ENCODE data around the gene DDHD1. TPM values are rescaled to one million over a fixed set of nuclear protein-coding genes. Genes with fewer than 3 reads are reported as not detected.
A peak's percentile ranks its signal among the peaks of the same experiment; 100 is the strongest.

DDHD1 gene
- 7.0 TPM for total RNA-seq
- polyA plus RNA-seq (ENCODE audit: insufficient read depth in 1 of 8, insufficient read length in 8 of 8, low replicate concordance in 1 of 8), result 1 to 10 TPM; 5.5 to 8.7 (median 6.6) TPM
- long read RNA-seq, donor 1, full-length matches to known transcripts, result 1 of 1 reads
- long read RNA-seq, donor 1, partial matches to known transcripts, result 0 of 1 reads
- long read RNA-seq, donor 1, other reads (novel, unspliced or antisense), result 0 of 1 reads
- long read RNA-seq, donor 2, result 0 reads
- long read RNA-seq, donor 3, result 0 reads
- long read RNA-seq, donor 4, full-length matches to known transcripts, result 1 of 1 reads
- long read RNA-seq, donor 4, partial matches to known transcripts, result 0 of 1 reads
- long read RNA-seq, donor 4, other reads (novel, unspliced or antisense), result 0 of 1 reads
- long read RNA-seq, donor 5, full-length matches to known transcripts, result 2 of 2 reads
- long read RNA-seq, donor 5, partial matches to known transcripts, result 0 of 2 reads
- long read RNA-seq, donor 5, other reads (novel, unspliced or antisense), result 0 of 2 reads
- long read RNA-seq, donor 6, result 0 reads
- long read RNA-seq, donor 7, result 0 reads
- long read RNA-seq, donor 8, result 0 reads
- long read RNA-seq, donor 9, result 0 reads
- long read RNA-seq, donor 10, full-length matches to known transcripts, result 2 of 2 reads
- long read RNA-seq, donor 10, partial matches to known transcripts, result 0 of 2 reads
- long read RNA-seq, donor 10, other reads (novel, unspliced or antisense), result 0 of 2 reads
- long read RNA-seq, donor 11, result 0 reads

DNA sequence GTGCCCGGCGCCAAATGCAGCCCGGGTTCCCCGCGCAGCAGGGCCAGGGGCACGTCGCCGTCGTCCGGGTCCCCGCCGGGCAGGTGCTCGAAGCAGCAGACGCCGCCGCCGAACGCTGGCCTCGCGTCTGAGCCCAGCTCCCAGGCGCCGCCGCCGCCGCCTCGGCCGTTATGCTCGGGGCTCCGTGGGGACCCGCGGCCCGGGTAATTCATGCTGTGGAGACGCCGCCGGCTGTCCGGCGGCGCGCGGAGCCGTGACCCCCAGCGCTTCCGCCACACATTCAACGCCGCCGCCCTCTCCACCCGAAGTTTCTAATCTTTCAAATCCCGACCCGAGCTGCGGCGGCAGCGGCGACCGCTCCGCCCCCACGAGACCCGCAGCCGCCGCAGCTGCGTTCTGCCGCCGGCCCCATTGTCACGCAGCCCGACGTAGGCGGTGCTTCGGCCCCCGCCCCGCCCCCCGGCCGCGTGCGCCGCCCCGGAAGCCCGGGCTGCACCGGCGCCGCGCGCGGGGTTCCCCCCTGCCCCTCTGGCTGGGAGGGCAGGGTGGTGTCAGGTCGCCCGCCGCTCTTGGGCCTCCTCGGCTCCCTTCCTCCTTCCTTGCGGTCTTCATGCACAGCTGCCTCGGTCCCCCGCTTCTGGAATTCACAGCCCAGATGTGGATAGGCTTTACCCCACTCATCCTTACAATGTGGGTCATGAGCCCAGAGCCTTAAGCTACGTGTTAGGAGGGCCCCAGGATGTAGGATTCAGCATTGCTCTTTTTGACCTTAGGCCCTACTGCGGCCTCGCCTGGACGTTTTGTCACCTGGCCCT lies at the start of gene DDHD1:
DDHD1 (minus strand) TSS at position 437 of the 815 bp plus-strand sequence; CDS start at position 212, 225 bp downstream.
- H3K27me3 ChIP-seq (ENCODE audit: control insufficient read depth, insufficient read depth, low read length), result no peaks in the 10 kb centered on the region
- no peaks in the 10 kb centered on the region for H3K36me3 ChIP-seq (ENCODE audit: control insufficient read depth, insufficient read depth, low read length)
- no peaks in the 10 kb centered on the region for H3K9me3 ChIP-seq (replicated peaks; ENCODE audit: control insufficient read depth, low read depth, low read length)
- peak within 1 kb of the TSS; percentile 74 for H3K4me3 ChIP-seq (ENCODE audit: low read length)
- WGBS (ENCODE audit: insufficient coverage), result 1% methylated on average over 91 of the region's 93 CpGs
- H3K27ac ChIP-seq (ENCODE audit: low read length), result peak within 1 kb of the TSS; percentile 87
- peaks cover 2% of the 10 kb centered on the region for H3K4me1 ChIP-seq (ENCODE audit: control insufficient read depth, insufficient read depth, low read length)
- DNase-seq, result peak; percentile 88

DNA sequence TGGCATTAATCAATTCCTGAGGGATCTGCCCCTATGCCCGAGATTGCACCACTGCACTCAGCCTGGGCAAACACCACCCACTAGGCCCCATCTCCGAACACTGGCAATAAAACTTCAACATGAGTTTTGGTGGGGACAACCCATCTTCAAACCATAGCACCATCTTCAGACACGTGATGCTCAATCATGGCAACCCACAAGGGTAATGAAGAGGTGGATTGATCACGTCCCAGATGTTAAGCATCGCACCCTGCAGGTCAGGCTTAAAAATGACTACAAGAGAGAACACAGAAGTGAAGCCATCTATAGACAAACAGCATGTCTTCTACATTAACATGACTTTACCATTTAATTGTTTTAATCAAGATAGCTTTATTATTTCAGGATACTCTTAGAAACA lies 42.8 kb upstream of the DDHD1 start:
- WGBS (ENCODE audit: insufficient coverage), result no CpG with 5 or more reads among the region's 5 CpGs
- DNase-seq, result no peak
- Histone ChIP-seq H3K9me3 (replicated peaks; ENCODE audit: control insufficient read depth, low read depth, low read length) (peaks cover 2% of the 10 kb centered on the region), H3K4me3 (ENCODE audit: low read length) (no peak overlapping the region), H3K36me3 (ENCODE audit: control insufficient read depth, insufficient read depth, low read length) (no peaks in the 10 kb centered on the region), H3K27me3 (ENCODE audit: control insufficient read depth, insufficient read depth, low read length) (no peaks in the 10 kb centered on the region), H3K27ac (ENCODE audit: low read length) (no peak overlapping the region), H3K4me1 (ENCODE audit: control insufficient read depth, insufficient read depth, low read length) (no peaks in the 10 kb centered on the region)

- Histone ChIP-seq H3K4me3 (ENCODE audit: low read length) (no peak overlapping the region), H3K27me3 (ENCODE audit: control insufficient read depth, insufficient read depth, low read length) (no peaks in the 10 kb centered on the region), H3K9me3 (replicated peaks; ENCODE audit: control insufficient read depth, low read depth, low read length) (no peaks in the 10 kb centered on the region), H3K27ac (ENCODE audit: low read length) (no peak overlapping the region), H3K4me1 (ENCODE audit: control insufficient read depth, insufficient read depth, low read length) (no peaks in the 10 kb centered on the region), H3K36me3 (ENCODE audit: control insufficient read depth, insufficient read depth, low read length) (no peaks in the 10 kb centered on the region)
- DNase-seq, result no peak
- WGBS (ENCODE audit: insufficient coverage), result 31% methylated on average over 2 of the region's 7 CpGs
Observed at GRCh38 chr14:53193193-53193592, 40.1 kb upstream of the DDHD1 start.

DNA sequence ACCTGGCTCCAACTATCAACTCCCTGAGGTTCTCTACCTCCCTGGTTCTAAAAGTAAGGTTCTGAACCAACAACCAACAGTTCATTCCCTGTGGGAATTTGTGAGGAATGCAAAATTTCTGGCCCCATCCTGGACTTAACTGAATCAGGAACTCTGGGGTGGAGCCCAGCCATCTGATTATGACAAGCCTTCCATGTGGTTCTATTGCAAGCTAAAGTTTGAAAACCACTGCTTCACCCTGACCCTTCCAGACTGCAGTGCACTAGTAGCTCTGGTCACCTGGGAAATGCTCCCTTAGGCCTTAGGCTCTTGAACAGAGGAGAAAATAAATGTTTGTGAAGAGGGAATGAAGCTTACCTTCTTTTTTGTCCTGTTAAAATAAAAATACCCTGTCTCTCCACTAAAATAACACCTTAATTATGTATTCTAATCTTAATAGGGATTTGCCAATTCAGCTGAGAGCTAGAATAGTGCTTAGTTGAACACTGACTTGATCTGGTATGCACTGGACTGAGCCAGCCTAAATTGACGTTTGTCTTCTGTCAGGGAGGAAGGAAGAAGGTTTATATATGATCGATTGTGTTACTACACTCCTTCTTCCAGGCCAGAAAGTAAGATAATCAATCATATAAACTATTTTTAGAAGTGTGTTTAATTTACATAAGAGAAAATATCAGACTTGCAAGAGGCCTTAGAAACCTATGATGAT lies 39.1 kb upstream of the DDHD1 start:
- DNase-seq, result no peak
- H3K27ac ChIP-seq (ENCODE audit: low read length), result no peak overlapping the region
- no CpG with 5 or more reads among the region's 2 CpGs for WGBS (ENCODE audit: insufficient coverage)
- no peaks in the 10 kb centered on the region for H3K27me3 ChIP-seq (ENCODE audit: control insufficient read depth, insufficient read depth, low read length)
- no peak overlapping the region for H3K4me3 ChIP-seq (ENCODE audit: low read length)
- no peaks in the 10 kb centered on the region for H3K36me3 ChIP-seq (ENCODE audit: control insufficient read depth, insufficient read depth, low read length)
- H3K4me1 ChIP-seq (ENCODE audit: control insufficient read depth, insufficient read depth, low read length), result no peaks in the 10 kb centered on the region
- H3K9me3 ChIP-seq (replicated peaks; ENCODE audit: control insufficient read depth, low read depth, low read length), result no peaks in the 10 kb centered on the region

GRCh38 chr14:53190938-53191337 lies 37.8 kb upstream of the DDHD1 start:
- Histone ChIP-seq H3K9me3 (replicated peaks; ENCODE audit: control insufficient read depth, low read depth, low read length) (no peaks in the 10 kb centered on the region), H3K4me3 (ENCODE audit: low read length) (no peak overlapping the region), H3K36me3 (ENCODE audit: control insufficient read depth, insufficient read depth, low read length) (no peaks in the 10 kb centered on the region), H3K27ac (ENCODE audit: low read length) (no peak overlapping the region), H3K27me3 (ENCODE audit: control insufficient read depth, insufficient read depth, low read length) (no peaks in the 10 kb centered on the region), H3K4me1 (ENCODE audit: control insufficient read depth, insufficient read depth, low read length) (no peaks in the 10 kb centered on the region)
- no peak for DNase-seq
- WGBS (ENCODE audit: insufficient coverage), result no CpG with 5 or more reads among the region's 2 CpGs

DNA sequence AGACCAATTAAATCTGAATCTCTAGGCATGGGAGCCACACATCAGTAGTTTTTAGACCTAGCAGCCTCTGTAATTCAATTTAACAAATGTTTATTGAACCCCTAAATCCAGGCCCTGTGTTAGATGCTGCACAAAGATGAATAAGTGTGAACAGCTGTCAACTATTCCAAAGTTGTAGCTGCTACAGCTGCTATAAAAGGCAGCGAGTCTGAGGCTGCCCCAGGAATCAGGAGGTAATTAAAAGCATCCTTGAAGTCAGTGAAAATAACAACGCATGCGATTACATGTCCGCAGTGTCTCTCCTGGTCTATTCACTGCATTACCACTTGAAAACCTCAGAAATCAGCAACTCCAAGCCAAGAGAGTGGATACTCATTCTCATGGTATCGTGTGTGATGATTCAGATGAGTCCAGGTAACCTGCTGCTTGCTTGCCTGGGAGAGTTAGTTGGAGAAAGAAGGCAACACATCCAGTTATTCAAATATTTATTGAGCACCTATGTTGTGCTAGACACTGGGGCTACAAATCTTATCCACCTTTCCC lies 34.9 kb upstream of the DDHD1 start:
- Histone ChIP-seq H3K27me3 (ENCODE audit: control insufficient read depth, insufficient read depth, low read length) (no peaks in the 10 kb centered on the region), H3K9me3 (replicated peaks; ENCODE audit: control insufficient read depth, low read depth, low read length) (no peaks in the 10 kb centered on the region), H3K4me1 (ENCODE audit: control insufficient read depth, insufficient read depth, low read length) (no peaks in the 10 kb centered on the region), H3K4me3 (ENCODE audit: low read length) (no peak overlapping the region), H3K36me3 (ENCODE audit: control insufficient read depth, insufficient read depth, low read length) (no peaks in the 10 kb centered on the region), H3K27ac (ENCODE audit: low read length) (no peak overlapping the region)
- DNase-seq, result no peak
- WGBS (ENCODE audit: insufficient coverage), result 50% methylated on average over 1 of the region's 5 CpGs

DNA sequence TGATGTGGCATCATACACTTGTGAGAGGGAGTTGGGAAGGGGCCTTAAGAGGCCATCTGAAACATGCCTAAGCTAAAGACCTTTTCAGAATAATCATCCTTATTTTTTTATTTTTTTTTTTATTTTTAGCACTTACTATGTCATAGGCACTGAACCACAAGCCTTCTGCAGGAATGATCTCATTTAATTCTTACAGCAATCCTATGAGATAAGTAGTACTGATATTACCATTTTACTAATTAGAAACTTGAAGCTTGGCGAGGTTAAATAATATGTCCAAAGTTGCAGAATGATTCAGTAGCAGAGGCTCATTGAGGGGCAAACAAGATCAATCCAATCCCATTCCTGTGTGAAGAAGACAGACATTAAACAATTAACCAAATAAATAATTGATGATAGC lies 33.4 kb upstream of the DDHD1 start:
- Histone ChIP-seq H3K36me3 (ENCODE audit: control insufficient read depth, insufficient read depth, low read length) (no peaks in the 10 kb centered on the region), H3K9me3 (replicated peaks; ENCODE audit: control insufficient read depth, low read depth, low read length) (no peaks in the 10 kb centered on the region), H3K27ac (ENCODE audit: low read length) (no peak overlapping the region), H3K27me3 (ENCODE audit: control insufficient read depth, insufficient read depth, low read length) (no peaks in the 10 kb centered on the region), H3K4me1 (ENCODE audit: control insufficient read depth, insufficient read depth, low read length) (no peaks in the 10 kb centered on the region), H3K4me3 (ENCODE audit: low read length) (no peak overlapping the region)
- DNase-seq, result no peak
- WGBS (ENCODE audit: insufficient coverage), result no CpG with 5 or more reads among the region's 1 CpG

DNA sequence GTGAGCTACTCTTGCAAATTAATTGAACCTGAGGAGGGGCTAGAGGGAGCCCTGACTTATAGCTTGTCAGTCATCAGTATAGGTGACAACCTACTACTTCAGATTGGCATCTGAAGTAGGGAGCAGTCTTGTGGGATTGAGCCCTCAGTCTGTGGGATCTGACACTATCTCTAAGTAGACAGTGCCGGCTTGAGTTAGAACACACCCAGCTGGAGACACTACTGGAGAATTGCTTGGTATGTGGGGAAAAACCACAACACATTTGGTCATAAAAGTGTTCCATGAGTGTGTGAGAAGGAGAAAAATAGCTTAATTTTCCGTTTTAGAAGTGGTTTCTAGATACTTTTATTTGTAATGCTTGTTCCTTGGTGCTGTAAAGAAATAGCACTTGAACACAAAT lies 30.5 kb upstream of the DDHD1 start:
- H3K27me3 ChIP-seq (ENCODE audit: control insufficient read depth, insufficient read depth, low read length), result no peaks in the 10 kb centered on the region
- no CpG with 5 or more reads among the region's 2 CpGs for WGBS (ENCODE audit: insufficient coverage)
- no peak overlapping the region for H3K27ac ChIP-seq (ENCODE audit: low read length)

DNA sequence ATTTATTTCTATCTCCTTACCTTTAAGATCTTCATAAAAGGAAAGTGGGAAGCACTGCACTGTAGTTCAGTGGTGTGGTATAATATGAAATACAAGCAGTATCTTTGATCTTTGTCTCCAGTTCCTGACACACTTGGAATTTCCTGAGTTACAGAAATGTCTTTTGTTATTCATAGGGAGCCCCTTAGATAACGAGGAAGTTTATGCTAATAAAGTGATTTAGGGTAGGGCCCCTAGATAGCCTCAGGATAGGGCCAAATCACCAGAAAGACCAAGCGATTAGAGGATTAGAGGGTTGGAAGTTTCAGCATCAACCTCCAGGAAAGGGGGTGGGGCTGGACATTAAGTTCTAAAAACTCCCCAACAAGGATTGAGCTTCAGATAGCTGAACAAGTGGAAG lies 29.9 kb upstream of the DDHD1 start:
- H3K27ac ChIP-seq (ENCODE audit: low read length), result no peak overlapping the region
- no peaks in the 10 kb centered on the region for H3K27me3 ChIP-seq (ENCODE audit: control insufficient read depth, insufficient read depth, low read length)
- WGBS (ENCODE audit: insufficient coverage), result 30% methylated on average over 1 of the region's 2 CpGs
- H3K4me3 ChIP-seq (ENCODE audit: low read length), result no peak overlapping the region
- H3K36me3 ChIP-seq (ENCODE audit: control insufficient read depth, insufficient read depth, low read length), result no peaks in the 10 kb centered on the region
- H3K9me3 ChIP-seq (replicated peaks; ENCODE audit: control insufficient read depth, low read depth, low read length), result no peaks in the 10 kb centered on the region
- DNase-seq, result no peak
- H3K4me1 ChIP-seq (ENCODE audit: control insufficient read depth, insufficient read depth, low read length), result no peaks in the 10 kb centered on the region

More for the DNA sequence above, 30.5 kb upstream of the DDHD1 start:
- no peak for DNase-seq
- H3K4me1 ChIP-seq (ENCODE audit: control insufficient read depth, insufficient read depth, low read length), result no peaks in the 10 kb centered on the region
- no peak overlapping the region for H3K4me3 ChIP-seq (ENCODE audit: low read length)
- no peaks in the 10 kb centered on the region for H3K36me3 ChIP-seq (ENCODE audit: control insufficient read depth, insufficient read depth, low read length)
- H3K9me3 ChIP-seq (replicated peaks; ENCODE audit: control insufficient read depth, low read depth, low read length), result no peaks in the 10 kb centered on the region
